Hippocampal formation (tissue), 2 donors: ENCODE data around the gene ADAMTS6.
"Not testable (repeated sequence)": the region's sequence is repeated elsewhere in the genome, so short reads cannot be mapped to it uniquely, and the experiment has no call there.

Experiments used
- DNase-seq, 2 donors: peaks; one replicate each; lab custom pipeline; 2025; lab: John Stamatoyannopoulos, UW

Gene ADAMTS6, protein sequence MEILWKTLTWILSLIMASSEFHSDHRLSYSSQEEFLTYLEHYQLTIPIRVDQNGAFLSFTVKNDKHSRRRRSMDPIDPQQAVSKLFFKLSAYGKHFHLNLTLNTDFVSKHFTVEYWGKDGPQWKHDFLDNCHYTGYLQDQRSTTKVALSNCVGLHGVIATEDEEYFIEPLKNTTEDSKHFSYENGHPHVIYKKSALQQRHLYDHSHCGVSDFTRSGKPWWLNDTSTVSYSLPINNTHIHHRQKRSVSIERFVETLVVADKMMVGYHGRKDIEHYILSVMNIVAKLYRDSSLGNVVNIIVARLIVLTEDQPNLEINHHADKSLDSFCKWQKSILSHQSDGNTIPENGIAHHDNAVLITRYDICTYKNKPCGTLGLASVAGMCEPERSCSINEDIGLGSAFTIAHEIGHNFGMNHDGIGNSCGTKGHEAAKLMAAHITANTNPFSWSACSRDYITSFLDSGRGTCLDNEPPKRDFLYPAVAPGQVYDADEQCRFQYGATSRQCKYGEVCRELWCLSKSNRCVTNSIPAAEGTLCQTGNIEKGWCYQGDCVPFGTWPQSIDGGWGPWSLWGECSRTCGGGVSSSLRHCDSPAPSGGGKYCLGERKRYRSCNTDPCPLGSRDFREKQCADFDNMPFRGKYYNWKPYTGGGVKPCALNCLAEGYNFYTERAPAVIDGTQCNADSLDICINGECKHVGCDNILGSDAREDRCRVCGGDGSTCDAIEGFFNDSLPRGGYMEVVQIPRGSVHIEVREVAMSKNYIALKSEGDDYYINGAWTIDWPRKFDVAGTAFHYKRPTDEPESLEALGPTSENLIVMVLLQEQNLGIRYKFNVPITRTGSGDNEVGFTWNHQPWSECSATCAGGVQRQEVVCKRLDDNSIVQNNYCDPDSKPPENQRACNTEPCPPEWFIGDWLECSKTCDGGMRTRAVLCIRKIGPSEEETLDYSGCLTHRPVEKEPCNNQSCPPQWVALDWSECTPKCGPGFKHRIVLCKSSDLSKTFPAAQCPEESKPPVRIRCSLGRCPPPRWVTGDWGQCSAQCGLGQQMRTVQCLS (N-terminal part only)

DNA sequence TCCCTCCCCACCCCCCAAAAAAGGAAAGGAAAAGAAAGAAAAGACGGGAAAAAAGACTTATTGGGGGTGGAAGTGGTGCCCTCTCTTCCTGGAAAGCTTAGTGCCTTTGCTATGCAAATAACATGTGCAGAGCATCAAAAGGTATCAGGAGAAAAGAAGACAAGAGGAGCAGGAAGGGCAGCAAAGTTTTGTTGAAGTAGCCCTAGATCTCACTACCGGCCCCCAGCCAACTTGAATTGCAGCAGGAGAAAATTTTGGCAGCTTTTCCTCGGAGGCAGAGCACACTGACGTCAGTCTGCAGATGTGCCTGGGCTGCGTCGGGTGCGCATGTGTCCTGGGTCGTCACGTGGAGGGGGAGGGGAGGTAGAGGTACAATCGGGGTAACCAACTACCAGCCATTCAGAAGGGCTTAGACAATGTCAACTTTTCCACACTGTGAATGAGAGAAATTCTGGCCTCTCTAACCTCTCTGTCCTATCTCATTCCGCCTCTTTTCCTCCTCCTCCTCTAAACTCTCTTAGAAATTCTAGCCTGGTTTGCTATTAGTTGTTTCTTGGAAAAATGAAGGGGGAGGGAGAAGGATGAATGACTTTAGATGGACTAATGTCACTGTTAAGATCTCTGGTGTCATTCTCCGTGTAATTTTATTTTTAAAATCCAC lies at the start of gene ADAMTS6:
ADAMTS6 (minus strand) TSS at position 286 of the 661 bp plus-strand sequence. CDS start 8,247 bp downstream, outside the sequence.
- DNase-seq: peak; percentile 71 to 88

DNA sequence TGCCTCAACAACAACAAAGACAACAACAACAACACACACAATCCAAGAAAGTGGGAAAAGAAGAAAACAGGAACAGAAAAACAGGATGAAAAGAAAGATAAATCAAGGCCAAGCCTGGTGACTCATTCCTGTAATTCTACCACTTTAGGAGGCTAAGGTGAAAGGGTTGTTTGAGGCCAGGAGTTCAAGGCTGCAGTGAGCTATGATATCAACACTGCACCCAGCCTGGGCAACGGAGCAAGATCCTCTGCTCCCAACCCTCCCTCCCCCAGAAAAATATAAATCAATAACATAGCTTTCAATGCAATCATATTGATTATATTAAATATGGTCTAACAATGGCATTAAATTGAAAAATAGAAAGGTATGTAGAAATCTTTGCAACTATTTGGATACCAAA lies 49.2 kb upstream of the ADAMTS6 start:
- no peak for DNase-seq

DNA sequence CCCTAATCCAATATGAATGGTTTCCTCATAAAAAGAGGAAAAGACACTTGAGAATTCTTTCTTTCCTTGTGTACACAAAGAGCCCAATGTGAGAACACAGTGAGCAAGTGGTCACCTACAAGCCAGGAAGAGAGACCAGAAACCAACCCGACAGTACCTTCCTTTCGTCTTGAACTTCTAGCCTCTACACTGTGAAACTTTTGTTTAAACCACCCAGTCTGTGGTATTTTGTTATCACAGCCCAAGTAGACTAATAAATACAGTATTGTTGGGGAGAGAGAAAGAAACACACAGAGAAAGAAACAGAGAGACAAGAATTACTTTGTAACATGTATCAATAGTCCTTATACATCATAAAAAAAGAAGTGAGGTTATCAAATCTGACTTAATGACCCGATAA lies 44.0 kb upstream of the ADAMTS6 start:
- no peak for DNase-seq

DNA sequence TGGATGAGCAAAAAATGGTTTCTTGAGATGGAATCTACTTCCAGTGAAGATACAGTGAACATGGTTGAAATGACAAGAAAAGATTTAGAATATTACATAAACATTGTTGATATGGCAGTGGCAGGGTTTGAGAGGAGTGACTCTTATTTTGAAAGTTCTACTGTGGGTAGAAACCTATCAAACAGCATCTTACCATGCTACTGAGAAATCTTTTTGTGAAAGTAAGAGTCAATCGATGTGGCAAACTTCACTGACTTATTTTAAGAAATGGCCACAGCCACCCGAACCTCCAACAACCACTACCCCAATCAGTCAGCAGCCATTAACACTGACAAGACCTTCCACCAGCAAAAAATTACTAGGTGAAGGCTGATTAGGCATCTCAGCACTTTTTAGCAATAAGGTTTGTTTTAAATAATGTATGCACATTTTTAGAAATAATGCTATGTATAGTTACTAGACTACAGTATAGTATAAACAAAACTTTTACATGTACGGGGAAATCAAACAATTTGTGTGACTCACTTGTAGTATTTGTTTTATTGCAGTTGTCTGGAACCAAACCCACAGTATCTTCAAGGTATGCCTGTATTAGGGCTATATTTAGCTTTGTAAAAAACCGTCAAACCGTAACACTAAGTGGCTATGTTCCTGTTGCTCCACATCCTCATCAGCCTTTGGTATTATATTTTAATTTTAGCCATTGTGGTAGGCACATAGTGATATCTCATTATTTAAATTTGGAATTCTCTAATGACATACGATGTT lies 30.6 kb upstream of the ADAMTS6 start:
- DNase-seq: no peak

DNA sequence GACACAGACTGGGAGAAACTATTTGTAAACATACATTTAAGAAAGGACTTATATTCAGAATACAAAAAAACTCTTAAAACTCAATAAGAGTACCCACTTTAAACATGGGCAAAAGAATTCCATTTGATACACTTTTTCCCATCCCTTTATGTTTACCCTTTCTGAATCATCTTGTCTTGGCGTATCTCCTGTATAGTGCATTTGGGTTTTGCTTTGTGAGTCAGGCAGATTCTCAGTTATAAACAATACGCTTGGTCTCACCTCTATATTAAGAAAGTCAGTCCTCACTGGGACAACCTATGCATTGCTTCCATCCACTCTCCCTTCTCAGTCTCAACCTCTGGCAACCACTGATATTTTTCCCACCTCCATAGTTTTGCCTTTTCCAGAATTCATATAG lies 27.3 kb upstream of the ADAMTS6 start:
- DNase-seq: no peak

DNA sequence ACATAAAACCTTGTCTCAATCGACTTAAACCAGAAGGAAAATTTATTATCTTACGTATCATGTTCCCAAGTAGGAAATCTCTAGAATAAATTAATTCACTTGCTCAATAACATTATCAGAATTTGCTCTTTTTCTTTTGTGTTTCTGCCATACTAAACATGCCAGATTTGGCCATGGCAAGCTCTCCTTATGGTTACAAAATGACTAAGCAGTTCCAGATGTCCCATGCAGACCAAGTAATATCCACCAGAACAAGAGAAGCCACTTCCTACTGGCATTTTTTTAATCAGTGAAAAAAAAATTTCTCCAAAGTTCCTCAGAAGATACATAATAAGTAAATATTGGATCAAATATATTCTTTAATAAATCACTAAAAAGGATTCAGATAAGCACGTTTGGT lies 25.2 kb upstream of the ADAMTS6 start:
- no peak for DNase-seq

DNA sequence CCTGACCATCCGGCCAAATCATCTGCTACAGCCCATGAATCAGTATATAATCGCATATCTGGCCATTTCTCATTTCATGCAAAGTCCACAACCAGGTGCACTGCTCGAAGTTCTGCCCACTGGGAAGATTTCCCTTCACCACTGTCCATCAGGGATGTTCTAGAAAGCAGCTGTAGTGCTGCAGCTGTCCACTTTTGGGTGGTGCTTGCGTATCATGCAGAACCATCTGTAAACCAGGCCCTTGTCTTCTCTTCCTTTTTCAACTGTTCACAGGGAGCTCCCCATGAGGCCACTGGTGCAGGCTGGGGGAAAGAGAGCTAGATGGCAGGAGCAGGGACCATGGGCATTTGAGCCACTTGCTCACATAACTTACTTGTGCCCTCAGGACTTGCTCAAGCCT lies 7.4 kb upstream of the ADAMTS6 start:
- no peak for DNase-seq

DNA sequence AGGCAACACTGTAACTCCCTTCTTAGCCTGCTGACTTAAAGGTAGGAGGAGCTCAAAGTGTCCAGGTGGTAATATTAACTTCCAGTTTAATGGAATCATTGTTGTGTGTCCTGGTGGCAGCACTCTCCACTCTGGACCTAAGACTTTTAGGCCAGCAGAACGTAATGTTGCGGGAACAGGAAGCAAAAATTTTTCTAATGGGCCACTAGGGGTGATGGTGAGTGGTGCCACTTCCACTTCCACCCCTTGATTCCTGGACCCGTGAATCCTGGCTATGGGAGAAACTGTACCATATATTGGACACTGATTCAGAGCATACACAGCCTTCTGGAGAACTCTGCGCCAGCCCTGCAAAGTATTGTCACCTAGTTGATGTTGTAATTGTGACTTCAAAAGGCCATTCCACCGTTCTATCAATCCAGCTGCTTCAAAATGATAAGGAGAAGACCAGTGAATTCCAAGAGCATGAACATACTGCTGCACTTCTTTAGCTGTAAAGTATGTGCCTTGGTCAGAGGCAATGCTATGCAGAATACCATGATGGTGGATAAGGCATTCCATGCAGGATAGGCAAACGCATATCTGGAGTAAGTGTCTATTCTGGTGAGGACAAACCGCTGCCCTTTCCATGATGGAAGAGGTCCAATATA lies 6.4 kb upstream of the ADAMTS6 start:
- not testable (repeated sequence) for DNase-seq

DNA sequence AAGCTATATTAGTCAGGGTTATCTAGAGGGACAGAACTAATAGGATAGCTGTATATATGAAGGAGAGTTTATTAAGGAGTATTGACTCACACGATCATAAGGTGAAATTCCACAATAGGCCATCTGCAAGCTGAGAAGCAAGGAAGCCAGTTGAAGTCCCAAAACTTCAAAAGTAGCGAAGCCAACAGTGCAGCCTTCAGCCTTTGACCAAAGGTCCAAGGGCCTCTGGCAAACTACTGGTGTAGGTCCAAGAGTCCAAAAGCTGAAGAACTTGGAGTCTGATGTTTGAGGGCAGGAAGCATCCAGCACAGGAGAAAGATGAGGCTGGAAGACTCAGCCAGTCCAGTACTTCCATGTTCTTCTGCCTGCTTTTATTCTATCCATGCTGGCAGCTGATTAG lies 5.1 kb upstream of the ADAMTS6 start:
- DNase-seq: not testable (repeated sequence)

DNA sequence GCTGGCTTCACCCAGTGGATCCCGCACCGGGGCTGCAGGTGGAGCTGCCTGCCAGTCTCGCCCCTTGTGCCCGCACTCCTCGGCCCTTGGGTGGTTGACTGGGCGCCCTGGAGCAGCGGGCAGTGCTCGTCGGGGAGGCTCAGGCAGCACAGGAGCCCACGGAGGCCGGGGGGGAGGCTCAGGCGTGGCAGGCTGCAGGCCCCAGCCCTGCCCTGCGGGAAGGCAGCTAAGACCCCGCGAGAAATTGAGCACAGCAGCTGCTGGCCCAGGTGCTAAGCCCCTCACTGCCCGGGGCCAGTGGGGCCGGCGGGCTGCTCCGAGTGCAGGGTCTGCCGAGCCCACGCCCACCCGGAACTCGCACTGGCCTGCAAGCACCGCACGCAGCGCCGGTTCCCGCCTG lies 3.7 kb upstream of the ADAMTS6 start:
- DNase-seq: no peak

DNA sequence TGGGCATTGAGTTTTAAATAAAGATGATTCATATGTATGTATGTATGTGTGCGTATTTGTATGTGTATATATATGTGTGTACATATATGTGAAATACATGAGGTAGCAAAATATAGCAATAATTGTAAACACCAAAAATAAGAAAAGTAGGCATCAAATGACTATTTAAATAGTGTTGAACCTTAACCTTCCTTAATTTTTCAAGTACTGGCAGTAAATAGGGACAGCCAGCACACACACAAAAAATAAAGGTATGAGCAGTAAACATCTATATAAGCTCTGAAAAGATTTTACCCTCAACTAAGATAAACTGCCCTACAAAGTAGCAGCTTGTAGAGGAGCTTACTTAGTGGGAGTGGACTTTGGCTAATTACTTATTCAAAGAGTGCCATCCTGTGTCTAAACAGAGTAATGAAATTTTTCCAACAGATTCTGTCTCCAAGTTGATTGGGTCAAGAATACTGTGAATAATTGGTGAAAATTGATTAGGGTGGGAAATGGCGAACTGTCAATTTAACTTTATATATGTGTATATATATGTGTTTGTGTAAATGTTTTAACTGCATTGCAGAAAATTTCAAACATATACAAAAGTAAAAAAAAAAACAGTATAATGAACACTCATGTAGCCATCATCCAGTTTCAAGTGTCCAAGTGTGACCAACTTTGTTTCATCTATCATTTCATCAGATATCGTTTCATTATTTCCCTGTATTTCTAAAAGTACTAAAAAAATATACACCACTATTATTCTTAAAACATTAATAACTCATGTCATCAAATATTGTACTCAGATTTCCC lies 2.0 kb upstream of the ADAMTS6 start:
- DNase-seq: peak in 1 of 2 donors; percentile 82

DNA sequence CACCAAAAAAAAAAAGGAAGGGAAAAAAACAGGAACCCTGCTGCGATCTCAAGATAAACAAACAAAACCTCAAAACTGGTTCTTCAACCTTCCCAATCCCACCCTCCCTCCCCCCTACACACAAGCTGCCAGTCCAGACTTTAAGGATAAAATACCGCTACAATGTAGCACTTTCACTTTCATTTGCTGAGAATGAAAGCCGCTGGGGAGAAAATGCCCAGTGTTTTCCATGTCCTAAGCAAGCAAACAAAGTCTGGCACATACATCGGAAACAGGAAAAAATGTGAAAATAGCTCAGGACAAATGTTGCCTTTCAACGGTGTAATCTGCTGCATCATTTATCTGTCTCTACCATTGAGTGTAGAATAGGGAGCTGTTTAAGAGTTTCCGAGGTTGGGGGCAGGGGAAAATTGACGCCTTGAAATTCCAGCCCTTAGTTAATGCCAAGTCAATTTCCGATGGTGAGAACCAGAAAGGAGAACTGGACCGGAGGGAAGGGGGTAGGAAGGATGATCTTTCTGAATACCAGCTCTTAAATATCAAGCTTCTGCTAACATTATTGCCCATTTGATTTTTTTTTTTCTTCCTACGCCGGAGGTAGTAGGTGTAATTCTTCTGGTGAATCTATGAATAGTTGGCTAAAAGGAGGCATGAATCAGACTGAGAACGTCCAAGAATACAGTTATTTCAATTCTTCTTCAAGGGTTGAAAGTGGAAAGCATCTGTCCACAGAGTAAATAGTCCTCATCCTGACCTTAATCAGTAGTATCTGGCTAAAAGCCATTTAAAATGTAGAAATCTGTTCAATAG lies 1.2 kb upstream of the ADAMTS6 start:
- DNase-seq: peak; percentile 24 to 55

DNA sequence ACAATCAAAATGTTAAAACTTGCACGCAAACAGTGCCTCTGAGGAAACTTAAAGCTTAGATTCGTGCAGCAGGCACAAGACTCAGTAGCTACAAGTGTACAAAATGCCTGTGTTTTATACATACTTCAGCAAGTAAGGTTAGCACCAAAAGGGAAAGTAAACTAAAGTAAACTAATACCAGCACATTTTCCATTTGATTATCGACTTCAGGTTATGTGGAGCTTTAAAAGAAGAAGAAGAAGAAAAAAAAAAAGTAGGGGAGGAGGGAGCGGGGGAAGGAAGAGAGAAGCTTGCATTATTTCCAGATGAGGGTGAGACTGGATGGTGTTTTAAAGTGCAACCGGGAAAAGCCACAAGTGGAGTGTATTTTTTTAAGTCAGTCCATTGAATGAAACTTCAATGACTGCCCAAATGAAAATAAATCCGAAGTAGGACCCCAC lies 596 bp upstream of the ADAMTS6 start:
- DNase-seq: peak in 1 of 2 donors; percentile 51

DNA sequence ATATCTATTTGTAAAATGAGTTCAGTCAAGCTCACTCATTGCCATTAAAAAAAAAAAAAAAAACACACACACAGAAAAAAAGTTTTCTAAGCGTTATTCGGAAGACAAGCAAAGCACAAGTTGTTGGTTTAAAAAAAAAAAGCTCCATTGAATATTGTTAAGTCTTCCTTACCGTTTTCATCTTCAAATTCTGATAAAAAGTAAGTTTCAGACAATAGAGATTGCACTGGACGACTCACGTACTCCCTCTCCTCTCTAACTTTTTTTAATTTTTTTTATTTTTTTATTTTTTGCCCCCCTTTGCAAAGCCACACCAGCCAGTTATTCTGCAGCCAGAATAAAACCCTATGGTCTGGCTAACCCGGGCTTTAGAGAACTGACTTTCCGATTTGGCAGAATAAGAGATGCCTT lies 544 bp downstream of the ADAMTS6 start:
- DNase-seq: peak in 1 of 2 donors; percentile 12

DNA sequence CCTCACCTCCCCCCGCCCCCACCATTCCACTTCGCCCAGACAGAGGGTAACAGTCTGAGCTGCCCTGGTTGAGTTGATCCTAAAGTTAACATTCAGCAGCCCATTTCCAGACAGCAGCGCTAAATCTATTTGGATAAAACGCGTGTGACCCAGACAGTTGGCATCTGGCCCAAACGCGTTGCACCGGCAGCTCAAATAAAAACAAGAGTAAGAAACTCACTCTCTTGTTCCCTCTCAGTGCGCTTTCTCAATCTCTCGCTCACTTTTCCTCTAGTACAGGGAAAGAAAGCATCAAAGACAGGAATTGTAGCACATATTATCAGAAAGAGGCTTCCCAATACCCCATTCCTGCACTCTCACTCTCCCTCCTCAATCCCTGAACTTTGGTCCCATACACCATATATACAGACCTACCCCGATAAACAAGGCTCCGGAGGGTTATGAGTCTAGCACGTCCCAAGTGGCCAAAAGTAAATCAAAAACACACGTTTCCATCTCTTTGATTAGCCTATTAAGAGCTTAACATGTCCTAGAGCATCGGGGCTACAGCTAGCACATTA lies 1.3 kb downstream of the ADAMTS6 start:
- DNase-seq: peak; percentile 18 to 38

DNA sequence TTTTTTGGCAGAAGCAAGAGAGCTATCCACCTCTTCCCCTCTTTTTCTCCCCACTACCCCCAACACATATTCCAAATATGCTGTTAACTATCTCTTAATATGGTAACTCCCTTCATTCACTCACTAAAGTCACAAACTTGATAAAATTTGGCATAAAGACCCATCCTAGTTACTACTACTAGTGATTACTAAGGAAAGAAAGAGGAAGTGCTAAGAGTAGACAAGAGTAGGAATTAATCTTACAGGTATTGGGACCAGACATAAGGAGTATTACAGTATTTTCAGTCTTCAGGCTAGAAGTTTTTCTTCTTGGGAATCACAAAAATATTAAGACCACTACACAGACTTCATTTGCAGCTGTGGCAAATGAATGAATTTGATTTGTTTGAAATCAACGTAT lies 2.2 kb downstream of the ADAMTS6 start:
- no peak for DNase-seq

DNA sequence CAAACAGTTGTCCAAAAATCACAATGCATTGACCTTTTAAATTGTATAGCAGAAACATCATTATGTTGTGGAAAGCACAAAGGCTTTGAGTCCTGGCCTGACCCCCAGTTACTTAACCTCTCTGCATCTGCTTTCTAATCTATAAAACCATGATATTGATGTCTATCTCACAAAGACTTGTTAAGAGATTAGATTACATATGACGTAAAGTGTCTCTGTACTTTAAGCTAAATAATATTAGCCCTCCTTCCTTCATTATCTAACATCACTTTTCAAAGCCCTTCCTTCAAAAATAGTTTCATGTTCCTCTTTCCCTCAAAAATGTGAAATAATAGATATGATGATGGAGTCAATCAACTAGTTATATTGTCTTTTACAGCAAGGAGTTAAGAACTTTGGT lies 3.4 kb downstream of the ADAMTS6 start:
- DNase-seq: no peak

DNA sequence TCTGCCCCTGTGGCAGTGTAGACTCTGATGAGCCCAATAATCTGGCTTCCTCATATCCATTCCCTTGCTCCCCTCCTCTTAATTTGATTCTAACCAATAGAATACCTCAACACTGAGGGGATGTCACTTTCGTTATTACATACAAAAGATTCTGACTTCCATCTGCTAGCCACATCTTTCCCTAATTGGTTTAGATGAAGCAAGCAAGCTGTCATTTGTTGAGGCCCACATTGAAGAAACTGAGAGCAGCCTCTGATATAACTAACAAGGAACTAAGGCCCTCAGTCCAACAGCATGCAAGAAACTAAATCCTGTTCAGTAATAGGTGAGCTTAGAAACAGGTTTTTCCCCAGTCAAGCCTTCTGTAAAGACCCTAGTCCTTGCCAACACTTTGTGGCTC lies 5.8 kb downstream of the ADAMTS6 start:
- no peak for DNase-seq

DNA sequence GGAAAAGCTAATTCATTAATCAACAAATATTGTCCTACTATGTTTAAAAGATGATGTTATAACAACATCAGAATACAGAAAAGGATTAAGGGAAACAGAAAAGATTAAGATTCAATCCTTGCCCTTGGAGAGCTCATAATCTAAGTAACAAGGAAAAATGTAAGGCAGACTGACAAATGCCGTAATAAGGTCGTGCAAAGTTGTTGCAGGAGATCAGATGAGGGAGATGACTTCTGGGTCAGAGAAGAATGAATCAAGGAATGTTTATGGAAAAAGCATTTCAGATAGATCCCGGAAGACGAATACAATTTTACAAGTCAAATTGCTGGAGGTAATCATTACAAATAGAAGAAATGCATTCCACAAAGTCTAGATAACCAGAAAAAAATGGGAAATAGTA lies 6.4 kb downstream of the ADAMTS6 start:
- DNase-seq: no peak
